AG09309 (cell line): ENCODE results near the gene ARHGEF37.

ENCODE experiments used
- DNase-seq: peaks from one replicate; pipeline ENCODE4 v3.0.0-alpha.2; 2010; ENCODE audit warnings: low read depth
- H3K4me3 ChIP-seq: 2 replicates; pipeline ENCODE4 v1.5.1; 2011; ENCODE audit warnings: mild to moderate bottlenecking, low read depth, low read length, moderate library complexity; ENCODE audit not compliant: control insufficient read depth
- TF ChIP-seq, protein P1 (sequence below): IDR thresholded peaks from 2 replicates; pipeline ENCODE4 v1.5.1; 2011; ENCODE audit warnings: mild to moderate bottlenecking, low read depth, low read length, inconsistent platforms; ENCODE audit not compliant: insufficient read depth, control insufficient read depth; ENCODE audit errors: missing control alignments

The ARHGEF37 gene

DNA sequence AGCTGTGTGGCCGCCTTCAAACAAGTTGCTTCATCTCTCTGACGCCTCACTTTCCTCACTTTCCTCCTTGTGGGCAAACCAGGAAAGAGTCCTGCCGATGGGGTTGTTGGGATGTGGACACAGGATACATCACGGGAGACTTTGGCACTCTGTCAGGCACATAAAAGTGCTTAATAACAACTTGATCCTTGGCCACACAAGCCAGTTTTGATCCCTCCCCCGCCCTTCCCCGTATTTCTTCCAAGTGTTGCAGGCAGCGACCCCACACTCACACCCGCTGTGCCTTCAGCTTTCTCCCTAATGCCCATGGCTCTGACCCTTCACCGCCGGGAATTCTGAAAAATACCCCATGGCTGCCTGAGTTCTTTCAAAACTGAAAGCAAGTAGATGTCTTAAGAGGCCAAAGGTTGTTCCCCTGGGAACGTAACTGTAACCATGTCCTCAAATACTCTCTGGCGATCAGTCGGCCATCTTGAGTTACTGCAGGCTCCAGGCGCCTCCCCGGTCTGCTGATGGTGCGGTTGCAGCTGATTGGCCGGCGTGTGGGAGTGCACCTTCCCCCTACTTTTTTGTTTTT, 59.8 kb downstream of the ARHGEF37 start:
- TF ChIP-seq, protein P1, sequence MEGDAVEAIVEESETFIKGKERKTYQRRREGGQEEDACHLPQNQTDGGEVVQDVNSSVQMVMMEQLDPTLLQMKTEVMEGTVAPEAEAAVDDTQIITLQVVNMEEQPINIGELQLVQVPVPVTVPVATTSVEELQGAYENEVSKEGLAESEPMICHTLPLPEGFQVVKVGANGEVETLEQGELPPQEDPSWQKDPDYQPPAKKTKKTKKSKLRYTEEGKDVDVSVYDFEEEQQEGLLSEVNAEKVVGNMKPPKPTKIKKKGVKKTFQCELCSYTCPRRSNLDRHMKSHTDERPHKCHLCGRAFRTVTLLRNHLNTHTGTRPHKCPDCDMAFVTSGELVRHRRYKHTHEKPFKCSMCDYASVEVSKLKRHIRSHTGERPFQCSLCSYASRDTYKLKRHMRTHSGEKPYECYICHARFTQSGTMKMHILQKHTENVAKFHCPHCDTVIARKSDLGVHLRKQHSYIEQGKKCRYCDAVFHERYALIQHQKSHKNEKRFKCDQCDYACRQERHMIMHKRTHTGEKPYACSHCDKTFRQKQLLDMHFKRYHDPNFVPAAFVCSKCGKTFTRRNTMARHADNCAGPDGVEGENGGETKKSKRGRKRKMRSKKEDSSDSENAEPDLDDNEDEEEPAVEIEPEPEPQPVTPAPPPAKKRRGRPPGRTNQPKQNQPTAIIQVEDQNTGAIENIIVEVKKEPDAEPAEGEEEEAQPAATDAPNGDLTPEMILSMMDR, result no peak
- no peak for DNase-seq
- H3K4me3 ChIP-seq, result no peak overlapping the region

DNA sequence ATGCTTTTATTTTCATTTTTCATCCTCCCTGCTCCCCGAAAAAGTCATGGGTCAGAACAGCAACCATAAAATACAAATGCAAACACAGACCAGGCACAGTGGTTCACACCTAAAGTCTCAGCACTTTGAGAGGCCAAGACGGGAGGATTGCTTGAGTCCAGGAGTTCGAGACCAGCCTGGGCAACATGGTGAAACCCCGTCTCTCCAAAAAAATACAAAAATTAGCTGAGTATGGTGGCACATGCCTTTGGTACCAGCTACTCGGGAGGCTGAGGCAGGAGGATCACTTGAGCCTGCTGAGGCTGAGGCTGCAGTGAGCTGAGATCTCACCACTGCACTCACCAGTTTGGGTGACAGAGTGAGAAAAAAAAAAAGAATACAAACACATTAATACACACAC, 60.3 kb downstream of the ARHGEF37 start:
- no peak for DNase-seq
- H3K4me3 ChIP-seq, result no peak overlapping the region
- TF ChIP-seq, protein P1, result no peak

DNA sequence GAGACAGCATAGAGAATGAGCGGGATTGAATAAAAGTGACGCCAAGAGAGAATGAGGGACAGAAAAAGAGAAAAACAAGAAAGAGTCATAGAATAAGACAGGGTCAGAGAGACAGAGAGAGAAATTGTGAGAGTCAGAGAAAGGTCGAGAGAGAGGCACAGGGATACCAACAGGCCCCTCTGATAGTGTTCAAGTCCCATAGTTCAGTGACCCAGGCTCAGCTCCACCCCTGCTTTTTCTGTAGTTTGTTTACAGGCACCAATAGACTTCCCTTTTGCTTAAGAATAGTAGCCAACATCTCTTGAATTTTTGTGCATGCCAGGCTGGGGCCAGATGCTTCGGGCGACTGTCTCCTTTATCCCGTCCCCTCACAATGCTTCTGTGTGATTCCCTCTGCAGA, 62.5 kb downstream of the ARHGEF37 start:
- TF ChIP-seq, protein P1, result no peak
- H3K4me3 ChIP-seq, result no peak overlapping the region
- DNase-seq, result no peak

DNA sequence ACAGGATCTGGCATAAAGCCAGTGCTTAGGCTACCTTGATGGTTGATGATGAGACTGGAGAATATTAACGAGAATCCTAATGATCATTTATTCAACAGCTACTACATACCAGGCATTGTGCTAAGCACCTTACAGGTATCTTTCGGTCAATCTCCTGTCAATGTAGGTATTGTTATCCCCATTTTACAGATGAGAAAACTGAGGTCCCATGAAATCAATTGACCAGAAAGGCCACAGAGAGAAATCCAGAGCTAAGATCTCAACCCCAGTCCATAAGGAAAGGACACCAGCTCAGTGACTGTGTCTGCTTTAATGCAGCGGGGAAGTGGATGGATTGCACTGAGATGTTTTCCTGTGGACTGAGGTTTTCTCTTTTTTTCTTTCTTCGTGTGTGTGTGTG, 63.3 kb downstream of the ARHGEF37 start:
- H3K4me3 ChIP-seq, result no peak overlapping the region
- DNase-seq, result no peak
- TF ChIP-seq, protein P1, result no peak

DNA sequence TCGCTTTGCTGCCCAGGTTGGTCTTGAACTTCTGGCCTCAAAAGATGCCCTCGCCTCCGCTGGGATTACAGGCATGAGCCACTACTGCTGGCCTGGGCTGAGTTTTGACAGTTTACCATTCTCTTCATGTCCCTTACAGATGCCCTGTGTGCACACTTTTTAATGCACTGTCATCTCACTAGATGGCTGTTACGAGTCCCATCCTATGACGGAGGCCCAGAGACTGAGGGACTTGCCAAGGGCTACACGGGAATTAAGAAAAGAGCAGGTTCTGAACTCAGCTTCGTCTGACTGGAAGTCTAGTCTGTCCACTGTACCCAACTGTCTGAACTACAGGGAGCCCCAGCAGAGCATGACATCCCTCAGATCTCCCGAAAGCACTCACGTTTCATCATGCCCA, 63.9 kb downstream of the ARHGEF37 start:
- no peak for DNase-seq
- TF ChIP-seq, protein P1, result no peak
- H3K4me3 ChIP-seq, result no peak overlapping the region

DNA sequence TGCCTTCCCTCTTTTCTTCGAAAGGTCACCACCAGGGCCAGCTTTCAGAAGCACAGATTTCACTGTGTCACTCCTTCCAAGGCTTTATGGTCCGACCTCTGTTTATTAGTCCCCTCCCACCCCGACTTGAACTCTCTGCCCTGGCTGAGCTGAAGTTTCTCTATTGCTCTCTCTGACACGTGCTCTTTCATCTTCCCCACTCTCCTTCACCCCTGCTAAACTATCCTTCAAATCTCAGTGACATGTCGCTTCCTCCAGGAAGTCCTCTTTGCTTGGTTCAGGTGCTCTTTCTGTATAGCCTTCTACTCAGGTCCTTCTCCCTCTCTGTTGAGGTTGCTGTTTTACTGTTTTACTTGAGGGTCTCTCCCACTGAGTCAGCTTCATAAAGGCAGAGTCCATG, 64.4 kb downstream of the ARHGEF37 start:
- no peak for DNase-seq
- H3K4me3 ChIP-seq, result no peak overlapping the region
- TF ChIP-seq, protein P1, result no peak

DNA sequence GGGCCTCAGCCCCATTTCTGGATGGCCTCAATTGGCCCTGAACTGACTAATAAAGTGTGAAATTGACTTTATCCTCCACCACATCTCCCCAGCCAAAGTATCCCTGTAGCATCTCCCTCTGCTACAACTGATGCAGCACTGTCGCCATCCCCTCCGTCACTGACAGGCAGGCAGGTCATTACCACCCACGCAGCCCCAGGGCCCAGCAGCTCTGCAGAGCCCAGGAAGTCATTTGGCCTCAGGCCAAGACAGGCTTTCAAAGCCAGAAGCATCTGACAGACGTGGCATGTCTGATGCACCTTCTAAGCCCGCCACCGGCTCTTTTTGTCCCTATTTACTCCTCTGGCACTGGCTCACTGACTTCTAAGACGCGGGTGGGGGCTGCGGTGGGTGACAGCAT, 65.3 kb downstream of the ARHGEF37 start:
- no peak overlapping the region for H3K4me3 ChIP-seq
- DNase-seq, result no peak
- TF ChIP-seq, protein P1, result no peak
